ENCODE results near the gene KIAA1217. TPM values are rescaled to one million over a fixed set of nuclear protein-coding genes. Genes with fewer than 3 reads are reported as not detected.

Gene KIAA1217
- total and polyA plus RNA-seq, 3 donors from 2014 or later = 40.0 to 197 (median 134) TPM

GRCh38 chr10:24462889-24463552 is 254.1 kb downstream of the KIAA1217 start:
- intact Hi-C loops (cut with DNase I; ENCODE audit: low total_unique reads) = no loop called here
- H3K27me3 ChIP-seq = no peaks in the 10 kb centered on the region
- DNase-seq = peak; percentile 64
- TF ChIP-seq, protein P1, sequence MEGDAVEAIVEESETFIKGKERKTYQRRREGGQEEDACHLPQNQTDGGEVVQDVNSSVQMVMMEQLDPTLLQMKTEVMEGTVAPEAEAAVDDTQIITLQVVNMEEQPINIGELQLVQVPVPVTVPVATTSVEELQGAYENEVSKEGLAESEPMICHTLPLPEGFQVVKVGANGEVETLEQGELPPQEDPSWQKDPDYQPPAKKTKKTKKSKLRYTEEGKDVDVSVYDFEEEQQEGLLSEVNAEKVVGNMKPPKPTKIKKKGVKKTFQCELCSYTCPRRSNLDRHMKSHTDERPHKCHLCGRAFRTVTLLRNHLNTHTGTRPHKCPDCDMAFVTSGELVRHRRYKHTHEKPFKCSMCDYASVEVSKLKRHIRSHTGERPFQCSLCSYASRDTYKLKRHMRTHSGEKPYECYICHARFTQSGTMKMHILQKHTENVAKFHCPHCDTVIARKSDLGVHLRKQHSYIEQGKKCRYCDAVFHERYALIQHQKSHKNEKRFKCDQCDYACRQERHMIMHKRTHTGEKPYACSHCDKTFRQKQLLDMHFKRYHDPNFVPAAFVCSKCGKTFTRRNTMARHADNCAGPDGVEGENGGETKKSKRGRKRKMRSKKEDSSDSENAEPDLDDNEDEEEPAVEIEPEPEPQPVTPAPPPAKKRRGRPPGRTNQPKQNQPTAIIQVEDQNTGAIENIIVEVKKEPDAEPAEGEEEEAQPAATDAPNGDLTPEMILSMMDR (IDR thresholded peaks at IDR 0.05) = peak in 1 of 3 experiments; percentile 13
- TF ChIP-seq POLR2A (IDR thresholded peaks at IDR 0.05) = no peak
- H3K36me3 ChIP-seq (ENCODE audit: low read depth, missing control alignments) = no peaks in the 10 kb centered on the region
- H3K4me1 ChIP-seq = peaks cover 34% of the 10 kb centered on the region
- 57 to 60% methylated on average over 6 of the region's 6 CpGs for WGBS, 2 donors
- no peak overlapping the region for H3K4me3 ChIP-seq
- no peaks in the 10 kb centered on the region for H3K9me3 ChIP-seq
- peak overlapping the region in 1 of 2 donors; percentile 34 for H3K27ac ChIP-seq

GRCh38 chr10:24463611-24464426 is 254.9 kb downstream of the KIAA1217 start:
- Histone ChIP-seq H3K27me3 (no peaks in the 10 kb centered on the region), H3K36me3 (ENCODE audit: low read depth, missing control alignments) (no peaks in the 10 kb centered on the region), H3K4me3 (no peak overlapping the region), H3K9me3 (no peaks in the 10 kb centered on the region), H3K4me1 (peaks cover 34% of the 10 kb centered on the region), H3K27ac (peak overlapping the region; percentile 15 to 51)
- TF ChIP-seq POLR2A (IDR thresholded peaks at IDR 0.05) = no peak
- intact Hi-C loops (cut with DNase I; ENCODE audit: low total_unique reads) = no loop called here
- 80 to 86% methylated on average over 9 of the region's 9 CpGs for WGBS, 2 donors
- no peak for DNase-seq

GRCh38 chr10:24465124-24465874 is 256.4 kb downstream of the KIAA1217 start:
- intact Hi-C loops (cut with DNase I; ENCODE audit: low total_unique reads) = no loop called here
- whole genome bisulfite sequencing, 2 donors = 76 to 77% methylated on average over 14 of the region's 14 CpGs
- H3K36me3 ChIP-seq (ENCODE audit: low read depth, missing control alignments) = no peaks in the 10 kb centered on the region
- no peak for DNase-seq
- H3K27me3 ChIP-seq = no peaks in the 10 kb centered on the region
- TF ChIP-seq, protein P1 (IDR thresholded peaks at IDR 0.05) = no peak
- TF ChIP-seq POLR2A (IDR thresholded peaks at IDR 0.05) = no peak
- H3K4me3 ChIP-seq = no peak overlapping the region
- H3K9me3 ChIP-seq = no peaks in the 10 kb centered on the region
- H3K27ac ChIP-seq = peak overlapping the region; percentile 13 to 51
- H3K4me1 ChIP-seq = peaks cover 34% of the 10 kb centered on the region

DNA sequence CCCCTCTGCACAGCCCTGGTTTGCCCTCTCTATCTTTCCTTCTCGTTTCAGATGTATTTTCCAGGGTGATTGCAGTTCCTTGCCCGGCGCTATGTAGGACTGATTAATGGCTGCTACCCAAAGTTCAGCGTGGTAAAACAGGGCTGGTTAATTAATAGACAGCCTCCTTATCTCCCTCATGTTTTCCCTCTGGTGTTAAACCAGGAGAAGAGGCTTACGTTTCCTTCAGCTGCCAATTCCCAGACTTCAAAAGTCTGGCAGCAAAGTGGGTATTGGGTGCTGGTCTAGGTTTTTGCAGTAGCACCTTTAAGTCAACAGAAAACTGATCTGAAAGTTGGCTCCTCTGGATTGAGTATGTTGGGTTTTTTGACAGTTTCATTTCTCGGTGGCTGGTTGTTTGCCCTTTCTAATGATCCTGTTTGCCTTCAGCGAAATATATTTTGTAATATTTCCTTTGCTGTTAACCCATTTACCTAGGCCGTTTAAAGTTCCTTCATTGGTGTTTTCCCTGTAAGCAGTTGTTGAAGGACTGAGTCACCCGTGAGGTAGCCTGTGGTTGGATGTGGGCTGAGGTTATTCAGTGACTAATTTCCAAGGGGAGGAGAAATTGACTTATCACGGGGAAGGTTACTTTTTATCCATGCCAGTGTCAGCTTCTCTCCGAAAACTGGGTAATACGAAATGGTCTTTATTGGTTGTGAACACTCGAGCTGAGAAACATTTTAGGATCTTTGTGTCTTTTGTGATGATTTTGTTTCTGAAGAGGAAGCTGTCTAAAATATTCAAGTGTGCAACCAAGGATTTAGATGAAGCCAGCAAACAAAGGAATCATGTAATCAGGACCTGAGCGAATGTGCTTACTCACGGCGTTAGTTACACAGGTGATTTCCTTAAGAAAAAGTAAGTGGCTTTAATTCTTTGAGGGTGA is 257.2 kb downstream of the KIAA1217 start:
- H3K27ac ChIP-seq = peak overlapping the region; percentile 13 to 51
- H3K9me3 ChIP-seq = no peaks in the 10 kb centered on the region
- intact Hi-C loops (cut with DNase I; ENCODE audit: low total_unique reads) = no loop called here
- H3K4me1 ChIP-seq = peaks cover 34% of the 10 kb centered on the region
- TF ChIP-seq, protein P1 (IDR thresholded peaks at IDR 0.05) = no peak
- no peak for TF ChIP-seq POLR2A (IDR thresholded peaks at IDR 0.05)
- H3K36me3 ChIP-seq (ENCODE audit: low read depth, missing control alignments) = no peaks in the 10 kb centered on the region
- H3K4me3 ChIP-seq = peak overlapping the region in 1 of 2 donors; percentile 44
- H3K27me3 ChIP-seq = no peaks in the 10 kb centered on the region
- WGBS, 2 donors = 61 to 67% methylated on average over 16 of the region's 16 CpGs
- peak; percentile 63 for DNase-seq
